Measurements from ENCODE around the gene TENM4. TPM values are rescaled to one million over a fixed set of nuclear protein-coding genes. Genes with fewer than 3 reads are reported as not detected.

TENM4 gene
- total and polyA plus RNA-seq, 2 of the 8 experiments (the other 6 are each of a cell fraction or from before 2014, with no cell fraction given) = 3.5 to 7.2 TPM

GRCh38 chr11:79333355-79333754 lies 107.5 kb downstream of the TENM4 start:
- H4K8ac ChIP-seq (ENCODE audit: extremely low read depth, insufficient read depth, low read length) = no peak overlapping the region
- no peak overlapping the region for H2AK5ac ChIP-seq (ENCODE audit: low read depth, low read length)
- no peak overlapping the region for H3K4me3 ChIP-seq (ENCODE audit: extremely low read depth in 1 of 4, insufficient read depth in 2 of 4, low read depth in 3 of 4, low read length in 4 of 4)
- no peak overlapping the region for H3K27ac ChIP-seq (ENCODE audit: low read depth, low read length)
- POLR2A ChIA-PET (ENCODE audit: partially characterized antibody) = no interaction called here
- no peak overlapping the region for H3K56ac ChIP-seq (replicated peaks; ENCODE audit: insufficient read length, low read depth, low read length)
- H3K4me2 ChIP-seq (ENCODE audit: insufficient read depth in 1 of 2, low read depth in 2 of 2, low read length in 2 of 2) = no peak overlapping the region
- H3K79me2 ChIP-seq (ENCODE audit: control insufficient read depth in 1 of 2, insufficient read depth in 2 of 2, low read length in 2 of 2) = no peaks in the 10 kb centered on the region
- H4K91ac ChIP-seq (replicated peaks; ENCODE audit: insufficient read length, low read length) = no peak overlapping the region
- no peak overlapping the region for H4K5ac ChIP-seq (ENCODE audit: insufficient read length, low read depth, low read length)
- H2BK12ac ChIP-seq (ENCODE audit: low read depth, low read length) = no peak overlapping the region
- H3K14ac ChIP-seq (ENCODE audit: insufficient read length) = no peak overlapping the region
- H2AFZ ChIP-seq (ENCODE audit: low read length) = no peak overlapping the region
- H3K4ac ChIP-seq (replicated peaks; ENCODE audit: insufficient read length, low read depth, low read length) = no peak overlapping the region
- peaks cover 2% of the 10 kb centered on the region; the same call in 1 of the 2 replicates for H3K23me2 ChIP-seq (ENCODE audit: low read depth, low read length)
- no peaks in the 10 kb centered on the region for H3K79me1 ChIP-seq (ENCODE audit: low read depth, low read length)
- no peak overlapping the region for H3K23ac ChIP-seq (ENCODE audit: insufficient read length)
- peaks cover 4 to 18% (median 14%) of the 10 kb centered on the region in 4 experiments for H3K4me1 ChIP-seq (replicated peaks in 1 of 4; ENCODE audit: control insufficient read depth in 3 of 4, insufficient read depth in 4 of 4, low read length in 3 of 4)
- 100% methylated on average over 2 of the region's 2 CpGs; no CpG with 5 or more reads in 1 of the 2 experiments for WGBS, 2 experiments (ENCODE audit: extremely low coverage in 1 of 2, insufficient coverage in 1 of 2, insufficient read length in 1 of 2, insufficient replicate concordance in 2 of 2, low coverage in 1 of 2, low lambda C conversion rate in 2 of 2, missing lambda C conversion rate in 1 of 2)
- no peak overlapping the region for H3K9ac ChIP-seq (replicated peaks in 1 of 4; ENCODE audit: extremely low read depth in 1 of 4, low read depth in 3 of 4, low read length in 3 of 4)
- no peak for DNase-seq (ENCODE audit: low read depth in 1 of 2, low spot score in 2 of 2)
- H3K18ac ChIP-seq (ENCODE audit: extremely low read depth, low read length) = no peak overlapping the region
- no peak overlapping the region for H2BK20ac ChIP-seq (ENCODE audit: low read length)
- no peak overlapping the region for H2BK15ac ChIP-seq (ENCODE audit: low read length)
- H2BK5ac ChIP-seq (ENCODE audit: low read depth, low read length) = no peak overlapping the region
- FAIRE-seq = no peak
- H3K27me3 ChIP-seq (replicated peaks in 1 of 4; ENCODE audit: control insufficient read depth in 3 of 4, extremely low read depth in 1 of 4, insufficient read depth in 3 of 4, low read length in 3 of 4) = no peaks in the 10 kb centered on the region
- H4K20me1 ChIP-seq (replicated peaks in 1 of 2; ENCODE audit: control insufficient read depth in 1 of 2, insufficient read depth in 2 of 2, low read length in 2 of 2) = no peaks in the 10 kb centered on the region
- H3K9me3 ChIP-seq (ENCODE audit: insufficient read depth in 2 of 2, low read depth in 1 of 2, low read length in 1 of 2) = no peaks in the 10 kb centered on the region
- CTCF ChIA-PET (ENCODE audit: partially characterized antibody) = interaction anchor here (0.8 to 1.2 kb wide), 3 partner anchors 10 to 68 kb away, joined by 3 read pairs; no protein-coding TSS in a partner anchor
- no peaks in the 10 kb centered on the region for H3K36me3 ChIP-seq (ENCODE audit: control insufficient read depth in 2 of 4, insufficient read depth in 4 of 4, low read length in 3 of 4)
- no peak overlapping the region for H2BK120ac ChIP-seq (replicated peaks; ENCODE audit: low read depth, low read length)
- no peak for TF ChIP-seq RFX5 (IDR thresholded peaks at IDR 0.05; ENCODE audit: borderline replicate concordance, low read depth, low read length)
- TF ChIP-seq POU5F1 (IDR thresholded peaks at IDR 0.05; ENCODE audit: low read depth, low read length) = no peak
- TF ChIP-seq POLR2AphosphoS5 (IDR thresholded peaks at IDR 0.05; ENCODE audit: low read depth, low read length) = no peak
- no peak for TF ChIP-seq EZH2 (IDR thresholded peaks at IDR 0.05; ENCODE audit: low read depth, low read length, severe bottlenecking)
- no peak for TF ChIP-seq TEAD4 (IDR thresholded peaks at IDR 0.05; ENCODE audit: low read depth, low read length)
- no peak for TF ChIP-seq CREB1 (IDR thresholded peaks at IDR 0.05)
- TF ChIP-seq GTF2F1 (IDR thresholded peaks at IDR 0.05; ENCODE audit: borderline replicate concordance, low read depth, low read length) = no peak
- TF ChIP-seq SAP30 (IDR thresholded peaks at IDR 0.05; ENCODE audit: insufficient read depth, insufficient replicate concordance, low read length) = no peak
- no peak for TF ChIP-seq JUND (IDR thresholded peaks at IDR 0.05; ENCODE audit: low read length)
- TF ChIP-seq EP300 (IDR thresholded peaks at IDR 0.05; ENCODE audit: borderline replicate concordance in 1 of 2, low read depth in 2 of 2, low read length in 2 of 2) = no peak
- TF ChIP-seq HDAC2 (IDR thresholded peaks at IDR 0.05; ENCODE audit: borderline replicate concordance in 1 of 2, low read depth in 2 of 2, low read length in 2 of 2) = no peak
- TF ChIP-seq SIX5 (IDR thresholded peaks at IDR 0.05; ENCODE audit: low read depth, low read length) = no peak
- TF ChIP-seq YY1 (IDR thresholded peaks at IDR 0.05; ENCODE audit: low read depth, low read length) = no peak
